NCI-H82 treated with DMSO at 0.1 percent for 48 hours (cell line): ENCODE data around the gene SLA2.
A peak's percentile ranks its signal among the peaks of the same experiment; 100 is the strongest.
"Not testable (repeated sequence)": the region's sequence is repeated elsewhere in the genome, so short reads cannot be mapped to it uniquely, and the experiment has no call there.

Source experiments
- DNase-seq: peaks from one replicate; lab custom pipeline; 2025; ENCODE audit not compliant: unreplicated experiment; lab: John Stamatoyannopoulos, UW

Gene SLA2

GRCh38 chr20:36611625-36612024, 34.4 kb downstream of the SLA2 start:
- no peak for DNase-seq

- not testable (repeated sequence) for DNase-seq
Measured at GRCh38 chr20:36608388-36608728, 37.6 kb downstream of the SLA2 start.

- no peak for DNase-seq
Measured at GRCh38 chr20:36607586-36608387, 38.2 kb downstream of the SLA2 start.

- no peak for DNase-seq
Measured at GRCh38 chr20:36606158-36607066, 39.6 kb downstream of the SLA2 start.

GRCh38 chr20:36605399-36606157, 40.4 kb downstream of the SLA2 start, which contains the start of gene RAB5IF:
Gene RAB5IF (plus strand): TSS chr20:36605779. CDS start chr20:36605952, 173 bp downstream.
- peak; percentile 96 for DNase-seq

GRCh38 chr20:36604952-36605398, 41.0 kb downstream of the SLA2 start:
- no peak for DNase-seq

- DNase-seq = no peak
Measured at GRCh38 chr20:36601540-36601939, 44.5 kb downstream of the SLA2 start.

GRCh38 chr20:36599912-36600345, 46.1 kb downstream of the SLA2 start:
- no peak for DNase-seq

GRCh38 chr20:36593347-36593929, 52.6 kb downstream of the SLA2 start:
- DNase-seq = no peak

- DNase-seq = no peak
Measured at GRCh38 chr20:36591854-36592641, 53.9 kb downstream of the SLA2 start.

GRCh38 chr20:36591281-36591680, 54.7 kb downstream of the SLA2 start:
- DNase-seq = no peak

- DNase-seq = no peak
Measured at GRCh38 chr20:36587388-36588070, 58.5 kb downstream of the SLA2 start.

- DNase-seq = no peak
Measured at GRCh38 chr20:36585410-36586125, 60.4 kb downstream of the SLA2 start.

- no peak for DNase-seq
Measured at GRCh38 chr20:36584018-36584481, 61.9 kb downstream of the SLA2 start.

GRCh38 chr20:36582821-36583220, 63.2 kb downstream of the SLA2 start:
- DNase-seq = no peak

- no peak for DNase-seq
Measured at GRCh38 chr20:36582322-36582721, 63.7 kb downstream of the SLA2 start.

- no peak for DNase-seq
Measured at GRCh38 chr20:36579996-36580545, 65.9 kb downstream of the SLA2 start.

GRCh38 chr20:36578356-36579041, 67.5 kb downstream of the SLA2 start:
- no peak for DNase-seq
